ENCODE results near the gene MIA.

The MIA gene

GRCh38 chr19:40750058-40750873 lies 25.1 kb upstream of the MIA start, which contains the start of gene ACTMAP:
Gene ACTMAP, minus strand, starts transcription at chr19:40750477. Its CDS starts 674 bp downstream, at chr19:40749803.
- Histone ChIP-seq H3K4me1 (ENCODE audit: insufficient read depth, poor library complexity, severe bottlenecking) (peaks cover 15% of the 10 kb centered on the region), H3K9me3 (ENCODE audit: severe bottlenecking) (no peaks in the 10 kb centered on the region), H3K36me3 (ENCODE audit: low read depth) (peaks cover 27% of the 10 kb centered on the region), H3K27me3 (ENCODE audit: insufficient read depth, poor library complexity, severe bottlenecking) (no peaks in the 10 kb centered on the region), H3K27ac (ENCODE audit: poor library complexity, severe bottlenecking) (peak within 1 kb of the TSS; percentile 80), H3K4me3 (ENCODE audit: severe bottlenecking) (peak within 1 kb of the TSS; percentile 67)
- DNase-seq (ENCODE audit: low spot score), result peak; percentile 99
- TF ChIP-seq CTCF (IDR thresholded peaks at IDR 0.05; ENCODE audit: poor library complexity, severe bottlenecking), result no peak
- ATAC-seq (ENCODE audit: low read depth), result peak; percentile 90

- Histone ChIP-seq H3K4me1 (ENCODE audit: insufficient read depth, poor library complexity, severe bottlenecking) (peaks cover 23% of the 10 kb centered on the region), H3K9me3 (ENCODE audit: severe bottlenecking) (no peaks in the 10 kb centered on the region)
Observed at GRCh38 chr19:40750874-40751537, 24.3 kb upstream of the MIA start, which contains the start of gene SNRPA. Gene SNRPA, plus strand, starts transcription at chr19:40751203. Its CDS starts 206 bp downstream, at chr19:40751409.

GRCh38 chr19:40752257-40752781 lies 23.0 kb upstream of the MIA start:
- H3K27ac ChIP-seq (ENCODE audit: poor library complexity, severe bottlenecking), result peak overlapping the region; percentile 80
- no peak for TF ChIP-seq CTCF (IDR thresholded peaks at IDR 0.05; ENCODE audit: poor library complexity, severe bottlenecking)

More at GRCh38 chr19:40750874-40751537, 24.3 kb upstream of the MIA start, which contains the start of gene SNRPA:
- peaks cover 35% of the 10 kb centered on the region for H3K36me3 ChIP-seq (ENCODE audit: low read depth)
- H3K27ac ChIP-seq (ENCODE audit: poor library complexity, severe bottlenecking), result peak within 1 kb of the TSS; percentile 80
- DNase-seq (ENCODE audit: low spot score), result peak; percentile 98
- no peaks in the 10 kb centered on the region for H3K27me3 ChIP-seq (ENCODE audit: insufficient read depth, poor library complexity, severe bottlenecking)
- peak within 1 kb of the TSS; percentile 67 for H3K4me3 ChIP-seq (ENCODE audit: severe bottlenecking)
- peak; percentile 73 for ATAC-seq (ENCODE audit: low read depth)
- TF ChIP-seq CTCF (IDR thresholded peaks at IDR 0.05; ENCODE audit: poor library complexity, severe bottlenecking), result no peak

GRCh38 chr19:40754611-40755247 lies 20.6 kb upstream of the MIA start:
- DNase-seq (ENCODE audit: low spot score) (no peak), ATAC-seq (ENCODE audit: low read depth) (no peak)
- Histone ChIP-seq H3K4me3 (ENCODE audit: severe bottlenecking) (no peak overlapping the region), H3K27me3 (ENCODE audit: insufficient read depth, poor library complexity, severe bottlenecking) (no peaks in the 10 kb centered on the region), H3K9me3 (ENCODE audit: severe bottlenecking) (no peaks in the 10 kb centered on the region), H3K36me3 (ENCODE audit: low read depth) (peaks cover 72% of the 10 kb centered on the region), H3K4me1 (ENCODE audit: insufficient read depth, poor library complexity, severe bottlenecking) (peaks cover 21% of the 10 kb centered on the region), H3K27ac (ENCODE audit: poor library complexity, severe bottlenecking) (no peak overlapping the region)
- TF ChIP-seq CTCF (IDR thresholded peaks at IDR 0.05; ENCODE audit: poor library complexity, severe bottlenecking), result no peak

More at GRCh38 chr19:40752257-40752781, 23.0 kb upstream of the MIA start:
- Histone ChIP-seq H3K4me3 (ENCODE audit: severe bottlenecking) (peak overlapping the region; percentile 67), H3K4me1 (ENCODE audit: insufficient read depth, poor library complexity, severe bottlenecking) (peaks cover 26% of the 10 kb centered on the region), H3K27me3 (ENCODE audit: insufficient read depth, poor library complexity, severe bottlenecking) (no peaks in the 10 kb centered on the region), H3K9me3 (ENCODE audit: severe bottlenecking) (no peaks in the 10 kb centered on the region), H3K36me3 (ENCODE audit: low read depth) (peaks cover 48% of the 10 kb centered on the region)
- ATAC-seq (ENCODE audit: low read depth) (no peak), DNase-seq (ENCODE audit: low spot score) (no peak)

Data from RWPE2 (cell line).